GM19238 (cell line): ENCODE data around the gene C10orf71.

Source experiments
- DNase-seq: peaks from one replicate; pipeline ENCODE4 v3.0.0; 2011; ENCODE audit warnings: low spot score; ENCODE audit not compliant: insufficient read length

C10orf71 gene

GRCh38 chr10:49334964-49335363 lies 36.0 kb downstream of the C10orf71 start:
- DNase-seq, result no peak

- no peak for DNase-seq
These were observed 36.5 kb downstream of the C10orf71 start for GRCh38 chr10:49335364-49335972.

DNA sequence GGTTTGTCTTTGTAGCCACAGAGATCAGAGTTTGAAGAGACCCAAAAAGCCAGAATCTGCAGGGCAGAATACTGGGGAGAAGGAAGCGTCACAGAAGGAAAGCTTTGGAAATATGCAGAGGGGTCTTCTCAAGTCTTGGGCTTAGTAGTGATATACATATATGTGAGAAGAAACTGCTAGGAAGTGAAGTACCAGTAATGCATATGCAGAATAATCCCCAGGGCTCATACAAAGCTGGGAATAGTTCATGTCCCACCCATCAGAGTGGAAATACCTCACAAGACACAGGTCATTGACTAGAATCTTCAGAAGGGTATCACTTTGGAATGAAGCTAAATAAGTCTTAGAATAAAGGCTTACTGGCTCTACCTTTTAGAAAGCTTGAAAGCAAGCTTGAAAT lies 39.6 kb downstream of the C10orf71 start:
- DNase-seq, result no peak

- DNase-seq, result no peak
These were observed 45.9 kb downstream of the C10orf71 start for GRCh38 chr10:49344840-49345239.

DNA sequence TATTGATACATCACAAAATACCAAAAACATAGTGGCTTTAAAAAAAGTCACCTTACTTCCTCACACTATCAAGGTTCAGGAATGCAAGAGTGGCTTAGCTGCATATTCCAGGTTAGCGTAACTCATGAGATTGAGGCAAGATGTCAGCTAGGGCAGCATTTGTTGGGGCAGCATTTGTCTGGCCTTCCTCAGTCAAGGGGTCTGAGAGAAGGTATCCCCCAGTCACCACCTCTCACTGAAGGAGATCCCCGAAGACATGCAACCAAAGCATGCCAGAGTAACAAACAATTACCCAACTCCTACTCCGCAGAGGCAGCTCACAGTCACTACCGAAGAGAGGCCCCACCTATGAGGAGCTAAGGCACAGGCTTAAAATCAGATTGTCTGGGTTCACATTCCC lies 48.4 kb downstream of the C10orf71 start:
- DNase-seq, result no peak

GRCh38 chr10:49347827-49348226 lies 48.9 kb downstream of the C10orf71 start:
- no peak for DNase-seq

- DNase-seq, result no peak
These were observed 49.6 kb downstream of the C10orf71 start for GRCh38 chr10:49348593-49348992.

DNA sequence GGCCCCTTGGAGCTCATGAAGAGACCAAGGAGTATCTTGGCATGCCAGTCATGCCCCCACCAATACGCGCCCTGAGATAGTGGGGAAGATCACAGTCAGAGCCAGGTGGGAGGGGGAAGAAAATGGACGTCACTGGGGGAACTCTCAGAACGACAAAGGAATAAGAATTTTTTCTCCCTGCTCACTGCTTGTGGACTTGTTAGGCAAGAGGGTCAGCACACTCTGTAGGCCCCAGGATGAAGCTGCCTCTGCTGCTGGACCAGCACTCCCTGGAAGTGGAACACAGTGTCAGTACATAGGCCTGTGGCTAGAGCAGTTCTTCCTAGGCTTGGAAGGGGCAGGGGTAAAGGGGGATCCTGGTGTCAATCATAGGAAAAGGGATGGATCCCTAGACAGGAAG lies 50.4 kb downstream of the C10orf71 start:
- DNase-seq, result no peak

DNA sequence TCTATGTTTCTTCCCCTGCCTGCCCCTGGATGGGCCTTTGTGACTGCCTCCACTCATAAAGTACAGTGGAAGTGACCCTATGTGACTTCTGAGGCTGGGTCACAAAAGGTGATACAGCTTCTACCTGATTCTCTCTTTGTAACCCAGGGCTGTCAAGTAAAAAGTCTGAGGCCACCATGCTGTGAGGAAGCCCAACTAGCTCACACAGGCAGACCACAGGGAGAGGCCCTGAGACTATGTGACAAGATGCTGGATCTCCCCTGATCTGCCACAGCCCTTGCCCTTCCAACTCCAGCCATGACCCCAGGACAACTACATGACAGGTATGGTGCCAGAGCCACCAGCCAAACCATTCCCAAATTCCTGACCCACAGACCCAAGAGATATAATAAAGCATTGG lies 51.2 kb downstream of the C10orf71 start:
- no peak for DNase-seq

DNA sequence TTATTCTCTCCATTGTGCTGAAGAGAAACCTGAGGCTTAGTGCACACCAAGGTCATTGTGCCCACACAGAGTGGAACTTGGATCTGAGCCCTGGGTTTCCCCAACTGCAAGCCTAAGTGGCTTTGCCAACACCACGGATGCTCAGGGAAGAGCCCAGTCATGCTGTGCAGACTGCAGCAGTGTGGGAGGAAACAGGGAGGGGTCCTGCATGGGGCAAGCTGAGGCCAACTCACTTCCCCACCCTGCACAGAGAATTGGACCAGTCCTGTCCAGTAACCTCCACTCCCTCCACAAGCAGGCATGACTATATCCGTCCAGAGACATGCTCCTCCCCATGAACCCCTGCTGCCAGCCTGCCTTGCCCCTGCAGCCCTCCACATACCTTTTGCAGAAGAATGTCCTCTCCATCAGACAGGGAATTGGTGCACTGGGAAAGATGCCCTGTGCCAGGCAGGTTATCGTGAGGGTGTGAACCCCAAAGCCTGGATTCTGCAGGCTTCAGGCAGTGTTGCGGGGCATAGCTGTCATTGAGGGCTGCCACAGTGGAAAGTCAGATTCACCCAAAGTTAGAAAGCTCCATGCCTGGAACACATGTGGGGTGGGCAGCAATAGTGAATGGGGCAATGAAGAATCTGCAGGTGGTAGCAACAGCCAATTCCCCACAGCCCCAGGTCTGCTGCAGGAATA lies 52.0 kb downstream of the C10orf71 start:
- DNase-seq, result no peak

DNA sequence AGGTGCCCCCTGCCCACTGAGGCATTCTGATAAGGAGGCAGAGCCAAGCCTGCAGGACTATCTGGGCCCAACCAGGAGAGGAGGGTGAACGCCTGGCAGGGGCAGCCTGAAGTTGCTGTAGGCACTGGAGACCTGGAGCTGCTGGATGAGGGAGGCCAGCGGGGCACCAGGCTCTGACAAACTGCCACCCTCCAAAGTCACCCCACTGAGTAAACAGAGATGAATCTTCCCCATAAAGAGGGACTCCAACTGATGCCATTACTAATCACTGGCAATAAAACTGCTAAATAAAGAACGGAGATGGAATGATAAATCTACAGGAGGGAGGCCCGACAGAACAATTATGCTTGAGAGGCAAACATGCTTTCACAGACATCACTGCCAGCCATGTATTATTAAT lies 52.7 kb downstream of the C10orf71 start:
- no peak for DNase-seq

GRCh38 chr10:49352323-49352722 lies 53.4 kb downstream of the C10orf71 start:
- DNase-seq, result no peak

DNA sequence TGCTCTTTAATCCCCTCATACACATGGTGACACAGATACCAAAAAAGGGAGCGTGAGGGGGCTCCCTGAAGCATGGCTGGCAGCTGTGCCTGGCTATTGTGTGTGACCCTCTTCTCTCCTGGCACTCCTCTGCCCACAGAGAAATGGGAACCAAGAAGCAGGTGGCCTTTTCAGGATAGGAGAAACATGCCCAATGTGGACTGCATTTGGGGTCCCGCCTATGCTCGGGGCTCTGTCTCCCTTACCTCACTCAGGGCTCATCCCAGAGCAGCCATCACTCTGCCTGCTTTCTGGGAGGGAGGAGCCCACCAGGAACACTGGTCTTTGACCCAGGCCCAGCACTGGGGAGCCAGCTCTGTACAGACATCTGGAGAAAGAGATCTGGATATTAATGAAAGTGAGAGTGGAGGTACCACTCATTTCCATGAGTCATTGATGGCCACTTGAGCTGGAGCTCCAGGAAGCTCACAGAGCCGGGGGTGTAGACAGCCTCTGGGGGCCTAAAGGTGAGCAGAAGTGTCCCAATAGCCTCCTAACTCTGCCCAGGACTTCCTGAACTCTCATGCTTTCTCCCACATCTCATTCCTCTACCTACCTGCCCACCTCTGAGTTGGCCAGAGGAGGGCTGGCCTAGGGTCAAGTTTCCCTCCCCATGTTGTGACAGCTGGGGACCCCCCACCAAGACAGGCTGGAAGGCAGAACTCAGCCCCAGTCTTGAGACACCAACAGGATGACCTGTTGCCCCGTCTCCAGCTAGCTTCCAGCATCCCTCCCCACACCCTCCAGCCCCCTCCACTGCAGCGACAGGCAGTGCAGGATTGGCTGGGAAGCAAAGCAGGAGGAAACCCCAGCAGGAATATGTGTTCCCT lies 54.3 kb downstream of the C10orf71 start:
- no peak for DNase-seq

DNA sequence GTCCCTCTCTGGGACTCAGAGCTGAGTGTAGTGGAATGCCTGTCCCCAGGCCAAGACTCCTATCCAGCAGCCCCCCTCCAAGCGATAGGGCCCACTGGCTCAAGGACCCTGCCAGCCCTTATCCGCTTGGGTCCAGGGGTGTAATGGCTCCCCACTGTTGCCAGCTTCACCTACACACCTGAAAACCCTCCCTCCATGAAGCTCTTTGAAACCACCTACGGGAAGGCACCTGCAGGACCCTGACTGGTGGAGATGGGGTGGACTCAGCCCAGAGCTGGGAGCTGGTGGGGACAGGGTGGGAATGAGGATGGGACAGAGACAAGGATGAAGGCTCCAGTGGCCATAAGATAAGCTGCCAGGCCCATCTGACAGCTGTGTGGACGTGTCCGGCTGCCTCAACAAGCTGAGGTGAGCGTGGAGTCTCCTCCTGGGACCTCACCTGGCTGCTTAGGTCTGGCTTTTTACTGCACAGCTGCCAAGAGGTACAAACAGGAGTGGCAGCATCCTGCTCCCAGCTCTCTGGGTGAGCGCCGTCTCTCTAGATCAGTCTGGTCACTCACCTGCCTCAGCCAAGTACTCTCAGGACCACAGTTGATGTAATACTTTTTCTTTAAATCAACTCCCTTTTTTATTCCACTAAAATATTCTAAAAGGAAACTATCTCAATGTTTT lies 55.1 kb downstream of the C10orf71 start:
- DNase-seq, result no peak

GRCh38 chr10:49354593-49354992 lies 55.6 kb downstream of the C10orf71 start:
- DNase-seq, result no peak

- no peak for DNase-seq
These were observed 56.3 kb downstream of the C10orf71 start for GRCh38 chr10:49355221-49355620.

- DNase-seq, result no peak
These were observed 57.2 kb downstream of the C10orf71 start for GRCh38 chr10:49356181-49356580.

DNA sequence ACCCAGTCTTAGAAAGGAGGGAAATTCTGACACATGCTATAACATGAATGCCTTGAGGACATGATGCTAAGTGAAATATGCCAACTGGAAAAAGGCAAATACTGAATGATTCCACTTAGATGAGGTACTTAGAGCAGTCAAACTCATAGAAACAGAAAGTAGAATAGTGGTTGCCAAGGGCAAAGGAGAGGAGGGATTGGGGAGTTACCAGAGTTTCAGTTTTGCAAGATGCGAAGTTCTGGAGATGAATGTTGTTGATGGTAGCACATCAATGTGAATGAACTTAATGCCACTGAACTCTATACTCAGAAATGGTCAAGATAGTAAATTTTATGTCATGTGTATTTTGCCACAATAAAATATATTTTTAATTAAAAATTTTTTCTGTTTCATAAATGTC lies 58.0 kb downstream of the C10orf71 start:
- no peak for DNase-seq

- DNase-seq, result no peak
These were observed 58.9 kb downstream of the C10orf71 start for GRCh38 chr10:49357910-49358309.

GRCh38 chr10:49359349-49360270 lies 60.6 kb downstream of the C10orf71 start:
- DNase-seq, result no peak
